ENCODE measurements around the gene ASXL1. TPM values are rescaled to one million over a fixed set of nuclear protein-coding genes. Genes with fewer than 3 reads are reported as not detected.

ASXL1 gene
- polyA plus RNA-seq, 1 of the 3 experiments (the other 2 are of a cell fraction), result 36.6 TPM

GRCh38 chr20:32325706-32326503 is 32.2 kb upstream of the ASXL1 start:
- Histone ChIP-seq H3K36me3 (replicated peaks in 1 of 2; ENCODE audit: control insufficient read depth in 1 of 2, insufficient read depth in 2 of 2, low read length in 1 of 2) (peaks cover 13 to 19% of the 10 kb centered on the region in 2 experiments), H3K4me3 (ENCODE audit: low read depth in 2 of 2, low read length in 1 of 2) (no peak overlapping the region), H3F3A (replicated peaks; ENCODE audit: insufficient read depth) (peaks cover 41% of the 10 kb centered on the region), H3K9me2 (no peaks in the 10 kb centered on the region), H4K20me1 (ENCODE audit: insufficient read depth) (peaks cover 9% of the 10 kb centered on the region; the same call in 1 of the 2 replicates), H3K27ac (ENCODE audit: low read depth in 2 of 2, low read length in 1 of 2) (peak overlapping the region in 1 of 2 experiments; percentile 87; a peak in 3 of 4 replicates), H3K4me2 (peak overlapping the region; percentile 29; the same call in 1 of the 2 replicates), H2AFZ (ENCODE audit: low read depth) (no peak overlapping the region), H3K9ac (peak overlapping the region; percentile 4; the same call in 1 of the 2 replicates), H3K27me3 (ENCODE audit: insufficient read depth) (no peaks in the 10 kb centered on the region), H3K4me1 (ENCODE audit: control insufficient read depth in 1 of 2, insufficient read depth in 2 of 2, low read depth in 1 of 2, low read length in 1 of 2) (peaks cover 0 to 16% of the 10 kb centered on the region in 2 experiments; a peak in 1 of 4 replicates), H3K9me3 (no peaks in the 10 kb centered on the region), H3K79me2 (ENCODE audit: insufficient read depth) (peaks cover 2% of the 10 kb centered on the region; the same call in 1 of the 2 replicates)
- 50% methylated on average over 6 of the region's 6 CpGs for WGBS (ENCODE audit: low lambda C conversion rate)
- ChIA-PET CTCF (no interaction called here), POLR2A (no interaction called here)
- no peak for DNase-seq
- TF ChIP-seq EZH2phosphoT487 (IDR thresholded peaks at IDR 0.05; ENCODE audit: borderline replicate concordance, low read depth), result no peak
- no peak for TF ChIP-seq RCOR1 (IDR thresholded peaks at IDR 0.05; ENCODE audit: low read length)
- no peak for TF ChIP-seq CTCF (IDR thresholded peaks at IDR 0.05)
- 0 out of 2 replicates have a peak, but pooled peaks have one; percentile 55 for TF ChIP-seq MEF2A (IDR thresholded peaks at IDR 0.05; ENCODE audit: borderline replicate concordance, low read depth)
- no peak for TF ChIP-seq USF1 (IDR thresholded peaks at IDR 0.05; ENCODE audit: borderline replicate concordance, low read depth)
- TF ChIP-seq FOSL2 (IDR thresholded peaks at IDR 0.05; ENCODE audit: borderline replicate concordance, low read depth), result peak; percentile 73; the same call in 1 of the 2 replicates
- peak; percentile 22; the same call in 1 of the 2 replicates for TF ChIP-seq NFIC (IDR thresholded peaks at IDR 0.05; ENCODE audit: borderline replicate concordance)
- TF ChIP-seq ZBTB33 (IDR thresholded peaks at IDR 0.05; ENCODE audit: borderline replicate concordance, low read depth), result no peak
- no peak for TF ChIP-seq FOXJ3 (CRISPR knock-in tag; IDR thresholded peaks at IDR 0.05)
- no peak for TF ChIP-seq SIN3A (IDR thresholded peaks at IDR 0.05; ENCODE audit: borderline replicate concordance, low read depth, low read length)
- TF ChIP-seq ELF1 (IDR thresholded peaks at IDR 0.05), result no peak
- TF ChIP-seq IRF3 (IDR thresholded peaks at IDR 0.05; ENCODE audit: low read depth, low read length), result no peak
- peak; percentile 11; the same call in 1 of the 2 replicates for TF ChIP-seq PBX3 (IDR thresholded peaks at IDR 0.05)
- TF ChIP-seq NRF1 (IDR thresholded peaks at IDR 0.05; ENCODE audit: low read depth, low read length), result no peak
- no peak for TF ChIP-seq YY1 (IDR thresholded peaks at IDR 0.05; ENCODE audit: low read depth)
- TF ChIP-seq POLR2AphosphoS5 (IDR thresholded peaks at IDR 0.05; ENCODE audit: low read depth, low read length), result no peak
- no peak for TF ChIP-seq USF2 (IDR thresholded peaks at IDR 0.05; ENCODE audit: borderline replicate concordance, low read depth, low read length)
- no peak for TF ChIP-seq EP300 (IDR thresholded peaks at IDR 0.05; ENCODE audit: borderline replicate concordance in 1 of 2, low read depth in 1 of 2, low read length in 1 of 2)
- peak; percentile 76; the same call in 1 of the 2 replicates for TF ChIP-seq RXRA (IDR thresholded peaks at IDR 0.05; ENCODE audit: borderline replicate concordance, low read depth)
- no peak for TF ChIP-seq MXI1 (IDR thresholded peaks at IDR 0.05; ENCODE audit: low read depth, low read length)
- TF ChIP-seq RAD21 (IDR thresholded peaks at IDR 0.05; ENCODE audit: low read length), result no peak
- TF ChIP-seq JUND (IDR thresholded peaks at IDR 0.05), result peak; percentile 72
- TF ChIP-seq RFX5 (IDR thresholded peaks at IDR 0.05; ENCODE audit: low read length), result no peak
- TF ChIP-seq TCF12 (IDR thresholded peaks at IDR 0.05), result peak; percentile 69
